ENCODE measurements around the gene C1QA.
A peak's percentile ranks its signal among the peaks of the same experiment; 100 is the strongest.

Gene C1QA

GRCh38 chr1:22658385-22659163, 22.1 kb downstream of the C1QA start (continued):
- TF ChIP-seq ATF2 (tag by site-specific recombination; IDR thresholded peaks at IDR 0.05; ENCODE audit: low read depth): no peak
- TF ChIP-seq ZNF624 (tag by site-specific recombination; IDR thresholded peaks at IDR 0.05): no peak
- no peak for TF ChIP-seq ZNF549 (tag by site-specific recombination; IDR thresholded peaks at IDR 0.05)
- 0 out of 2 replicates have a peak, but pooled peaks have one; percentile 23 for TF ChIP-seq ZFHX2 (tag by site-specific recombination; conservative IDR thresholded peaks at IDR 0.05)
- TF ChIP-seq ZNF626 (tag by site-specific recombination; IDR thresholded peaks at IDR 0.05): no peak

GRCh38 chr1:22660716-22661241, 24.4 kb downstream of the C1QA start:
- H3K4me3 ChIP-seq (ENCODE audit: low read depth, low read length): no peak overlapping the region
- CTCF ChIA-PET: no interaction called here
- H3K9me3 ChIP-seq (ENCODE audit: control insufficient read depth, insufficient read depth, low read depth, low read length): no peaks in the 10 kb centered on the region
- H3K27ac ChIP-seq (ENCODE audit: extremely low read depth, low read depth, low read length): no peak overlapping the region
- no peak for TF ChIP-seq ZNF223 (tag by site-specific recombination; IDR thresholded peaks at IDR 0.05)
- TF ChIP-seq ZNF76 (tag by site-specific recombination; IDR thresholded peaks at IDR 0.05; ENCODE audit: borderline replicate concordance, low read depth): no peak
- no peak for TF ChIP-seq PRDM2 (tag by site-specific recombination; IDR thresholded peaks at IDR 0.05; ENCODE audit: borderline replicate concordance)
- TF ChIP-seq PRDM10 (tag by site-specific recombination; IDR thresholded peaks at IDR 0.05): peak; percentile 30; the same call in 1 of the 2 replicates
- no peak for TF ChIP-seq ZBTB48 (tag by site-specific recombination; IDR thresholded peaks at IDR 0.05)
- TF ChIP-seq ZNF677 (tag by site-specific recombination; IDR thresholded peaks at IDR 0.05): no peak
- no peaks in the 10 kb centered on the region for H3K4me1 ChIP-seq (ENCODE audit: control insufficient read depth, insufficient read depth, low read length)
- POLR2A ChIA-PET: no interaction called here
- H3K36me3 ChIP-seq (ENCODE audit: control insufficient read depth in 2 of 2, insufficient read depth in 1 of 2, low read length in 2 of 2): no peaks in the 10 kb centered on the region

Data from HEK293 (cell line).